GM12864 (cell line): ENCODE results near the gene CD207.

Source experiments
- DNase-seq: peaks from one replicate; pipeline ENCODE4 v3.0.0-alpha.2; 2011; ENCODE audit warnings: low read depth
- H3K4me3 ChIP-seq: 2 replicates; pipeline ENCODE4 v1.5.1; 2011; ENCODE audit warnings: mild to moderate bottlenecking, low read depth, low read length, control low read depth
- CTCF ChIP-seq: IDR thresholded peaks from 2 replicates; pipeline ENCODE4 v1.5.1; 2011; ENCODE audit warnings: low read depth, mild to moderate bottlenecking, moderate library complexity, low read length, control low read depth, inconsistent platforms; ENCODE audit errors: missing control alignments

Gene CD207

GRCh38 chr2:70861777-70862625 lies 26.4 kb upstream of the CD207 start:
- TF ChIP-seq CTCF: peak; percentile 89
- no peak overlapping the region for H3K4me3 ChIP-seq

GRCh38 chr2:70855667-70856066 lies 20.1 kb upstream of the CD207 start:
- DNase-seq: no peak
- no peak overlapping the region for H3K4me3 ChIP-seq
- TF ChIP-seq CTCF: no peak

More at GRCh38 chr2:70861777-70862625, 26.4 kb upstream of the CD207 start:
- DNase-seq: no peak

- H3K4me3 ChIP-seq: no peak overlapping the region
- TF ChIP-seq CTCF: no peak
- DNase-seq: no peak
Observed at GRCh38 chr2:70854411-70854810, 18.8 kb upstream of the CD207 start.

- no peak for DNase-seq
- TF ChIP-seq CTCF: no peak
Observed at GRCh38 chr2:70852824-70853223, 17.2 kb upstream of the CD207 start.

GRCh38 chr2:70851704-70852103 lies 16.1 kb upstream of the CD207 start:
- TF ChIP-seq CTCF: no peak
- no peak overlapping the region for H3K4me3 ChIP-seq
- DNase-seq: no peak

More at GRCh38 chr2:70852824-70853223, 17.2 kb upstream of the CD207 start:
- no peak overlapping the region for H3K4me3 ChIP-seq

- no peak for TF ChIP-seq CTCF
- no peak overlapping the region for H3K4me3 ChIP-seq
- DNase-seq: no peak
Observed at GRCh38 chr2:70850925-70851324, 15.3 kb upstream of the CD207 start.

- DNase-seq: no peak
- no peak overlapping the region for H3K4me3 ChIP-seq
- no peak for TF ChIP-seq CTCF
Observed at GRCh38 chr2:70842401-70842800, 6.8 kb upstream of the CD207 start.
